HepG2 (cell line): ENCODE measurements around the gene COPB2. TPM values are rescaled to one million over a fixed set of nuclear protein-coding genes. Genes with fewer than 3 reads are reported as not detected.

Experiments used
- ATM ChIP-seq: fragments of 450-650 bp; IDR thresholded peaks from 2 replicates; pipeline ENCODE4 v1.7.1; 2017; ENCODE audit warnings: mild to moderate bottlenecking, borderline replicate concordance
- DNMT3B ChIP-seq: conservative IDR thresholded peaks from 2 replicates; pipeline ENCODE4 v1.6.1; 2016; ENCODE audit warnings: missing biosample characterization, control low read depth
- ELF3 ChIP-seq: IDR thresholded peaks from 2 replicates; pipeline ENCODE4 v1.6.1; 2016; ENCODE audit warnings: missing genetic modification reagents, missing compliant biosample characterization
- GZF1 ChIP-seq: sonication (generic); formaldehyde crosslinking; IDR thresholded peaks from 2 replicates; pipeline ENCODE4 v1.5.1; 2020; ENCODE audit warnings: mild to moderate bottlenecking, missing genetic modification reagents
- HMG20A ChIP-seq: IDR thresholded peaks from 2 replicates; pipeline ENCODE4 v1.6.1; 2016; ENCODE audit warnings: borderline replicate concordance
- HNRNPL ChIP-seq: fragments of 200-400 bp; formaldehyde crosslinking; IDR thresholded peaks from 2 replicates; pipeline ENCODE4 v1.6.1; 2017; ENCODE audit warnings: mild to moderate bottlenecking, low read depth, low read length
- IRF2 ChIP-seq: IDR thresholded peaks from 2 replicates; pipeline ENCODE4 v1.6.1; 2018; ENCODE audit warnings: missing genetic modification reagents, missing compliant biosample characterization
- JDP2 ChIP-seq: sonication (generic); formaldehyde crosslinking; IDR thresholded peaks from 2 replicates; pipeline ENCODE4 v1.8.1; 2022; ENCODE audit warnings: missing genetic modification reagents, borderline replicate concordance
- KMT2A ChIP-seq: sonication (generic); formaldehyde crosslinking; IDR thresholded peaks from 2 replicates; pipeline ENCODE4 v1.4.0; 2020; ENCODE audit warnings: missing genetic modification reagents
- MYNN ChIP-seq: sonication (generic); formaldehyde crosslinking; IDR thresholded peaks from 2 replicates; pipeline ENCODE4 v1.4.0; 2020; ENCODE audit warnings: mild to moderate bottlenecking, low read depth, missing genetic modification reagents
- NR2C2 ChIP-seq: sonication (generic); formaldehyde crosslinking; IDR thresholded peaks from 2 replicates; pipeline ENCODE4 v1.4.0; 2020; ENCODE audit warnings: missing genetic modification reagents, mild to moderate bottlenecking, moderate library complexity, borderline replicate concordance
- PREB ChIP-seq: sonication (generic); formaldehyde crosslinking; IDR thresholded peaks from 2 replicates; pipeline ENCODE4 v1.4.0; 2020; ENCODE audit warnings: missing genetic modification reagents
- SIX1 ChIP-seq: sonication (generic); formaldehyde crosslinking; IDR thresholded peaks from 2 replicates; pipeline ENCODE4 v1.4.0; 2020; ENCODE audit warnings: missing genetic modification reagents, borderline replicate concordance
- SMARCC2 ChIP-seq: fragments of 450-650 bp; IDR thresholded peaks from 2 replicates; pipeline ENCODE4 v1.6.1; 2017; ENCODE audit warnings: antibody characterized with exemption, mild to moderate bottlenecking
- TBX3 ChIP-seq: fragments of 450-650 bp; IDR thresholded peaks from 2 replicates; pipeline ENCODE4 v1.6.1; 2017; ENCODE audit warnings: antibody characterized with exemption, mild to moderate bottlenecking, inconsistent platforms, borderline replicate concordance
- ZBTB2 ChIP-seq: sonication (generic); formaldehyde crosslinking; IDR thresholded peaks from 2 replicates; pipeline ENCODE4 v1.8.0; 2022; ENCODE audit warnings: low read depth, missing genetic modification reagents
- ZFP82 ChIP-seq: sonication (generic); formaldehyde crosslinking; IDR thresholded peaks from 2 replicates; pipeline ENCODE4 v1.5.1; 2020; ENCODE audit warnings: mild to moderate bottlenecking, missing genetic modification reagents, borderline replicate concordance
- ZNF124 ChIP-seq: sonication (generic); formaldehyde crosslinking; IDR thresholded peaks from 2 replicates; pipeline ENCODE4 v1.4.0; 2020; ENCODE audit warnings: missing genetic modification reagents
- ZNF143 ChIP-seq: sonication (generic); formaldehyde crosslinking; IDR thresholded peaks from 2 replicates; pipeline ENCODE4 v1.4.0; 2020; ENCODE audit warnings: missing genetic modification reagents
- ZNF274 ChIP-seq: sonication (generic); formaldehyde crosslinking; IDR thresholded peaks from 2 replicates; pipeline ENCODE4 v1.5.1; 2020; ENCODE audit warnings: mild to moderate bottlenecking, missing genetic modification reagents
- ZNF337 ChIP-seq: sonication (generic); formaldehyde crosslinking; IDR thresholded peaks from 2 replicates; pipeline ENCODE4 v1.5.1; 2020; ENCODE audit warnings: missing genetic modification reagents, low read depth, mild to moderate bottlenecking, borderline replicate concordance
- ZNF446 ChIP-seq: sonication (generic); formaldehyde crosslinking; IDR thresholded peaks from 2 replicates; pipeline ENCODE4 v1.5.0; 2020; ENCODE audit warnings: mild to moderate bottlenecking, missing genetic modification reagents
- ZNF512 ChIP-seq: sonication (generic); formaldehyde crosslinking; IDR thresholded peaks from 2 replicates; pipeline ENCODE4 v1.4.0; 2020; ENCODE audit warnings: mild to moderate bottlenecking, missing genetic modification reagents
- ZNF589 ChIP-seq: sonication (generic); formaldehyde crosslinking; conservative IDR thresholded peaks from 2 replicates; pipeline ENCODE4 v1.8.0; 2022; ENCODE audit warnings: mild to moderate bottlenecking, moderate library complexity, missing genetic modification reagents
- ZNF792 ChIP-seq: IDR thresholded peaks from 2 replicates; pipeline ENCODE4 v1.6.1; 2016
- polyA plus RNA-seq, 8 experiments: library from polyadenylated mRNA; depleted of rRNA in 3 of 8; stranded (reverse) in 7 of 8; unstranded in 1 of 8; fragments of >200 nt; fragmentation: Illumina TruSeq in 4 of 8; extraction: Trizol in 4 of 8; gene quantifications; 2 replicates each; pipeline versions ENCODE4 v1.2.1 to v1.2.3, GENCODE V29; 2011 to 2016; ENCODE audit warnings: low read depth in 4 of 8, missing spikeins in 1 of 8, mixed read lengths in 1 of 8; ENCODE audit not compliant: insufficient read depth in 1 of 8
- total RNA-seq, 5 experiments: library from RNA; depleted of rRNA; stranded (reverse); fragments of >200 nt; fragmentation: Illumina TruSeq; extraction: Trizol; gene quantifications; 2 replicates each; pipeline ENCODE4 v1.2.3, GENCODE V29; 2016; ENCODE audit warnings: low read depth in 1 of 5
- TF ChIP-seq, protein P1 (sequence below): IDR thresholded peaks from 2 replicates; pipeline ENCODE4 v1.6.1; 2018; ENCODE audit warnings: missing genetic modification reagents

COPB2 gene
- total and polyA plus RNA-seq, 2 of the 13 experiments (the other 11 are each of a cell fraction or from before 2014, with no cell fraction given) = 83.3 to 217 TPM

- TF ChIP-seq ZNF512 (CRISPR knock-in tag) = no peak
- TF ChIP-seq DNMT3B (CRISPR knock-in tag) = no peak
- peak; percentile 89 for TF ChIP-seq MYNN (CRISPR knock-in tag)
- TF ChIP-seq ZNF274 = no peak
- no peak for TF ChIP-seq PREB (CRISPR knock-in tag)
- no peak for TF ChIP-seq ZNF446
- TF ChIP-seq, protein P1, sequence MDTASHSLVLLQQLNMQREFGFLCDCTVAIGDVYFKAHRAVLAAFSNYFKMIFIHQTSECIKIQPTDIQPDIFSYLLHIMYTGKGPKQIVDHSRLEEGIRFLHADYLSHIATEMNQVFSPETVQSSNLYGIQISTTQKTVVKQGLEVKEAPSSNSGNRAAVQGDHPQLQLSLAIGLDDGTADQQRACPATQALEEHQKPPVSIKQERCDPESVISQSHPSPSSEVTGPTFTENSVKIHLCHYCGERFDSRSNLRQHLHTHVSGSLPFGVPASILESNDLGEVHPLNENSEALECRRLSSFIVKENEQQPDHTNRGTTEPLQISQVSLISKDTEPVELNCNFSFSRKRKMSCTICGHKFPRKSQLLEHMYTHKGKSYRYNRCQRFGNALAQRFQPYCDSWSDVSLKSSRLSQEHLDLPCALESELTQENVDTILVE (CRISPR knock-in tag) = no peak
- no peak for TF ChIP-seq ZNF124
- 0 out of 2 replicates have a peak, but pooled peaks have one; percentile 51 for TF ChIP-seq ZNF792 (CRISPR knock-in tag)
- 0 out of 2 replicates have a peak, but pooled peaks have one; percentile 57 for TF ChIP-seq ELF3 (CRISPR knock-in tag)
- TF ChIP-seq ZNF143 (CRISPR knock-in tag) = no peak
- TF ChIP-seq ZFP82 (CRISPR knock-in tag) = no peak
- TF ChIP-seq ZBTB2 (CRISPR knock-in tag) = no peak
- TF ChIP-seq HNRNPL = no peak
- no peak for TF ChIP-seq ZNF337 (CRISPR knock-in tag)
- TF ChIP-seq JDP2 (CRISPR knock-in tag) = no peak
- TF ChIP-seq ZNF589 (CRISPR knock-in tag) = no peak
- no peak for TF ChIP-seq ATM
- no peak for TF ChIP-seq HMG20A
- TF ChIP-seq IRF2 (CRISPR knock-in tag) = peak; percentile 59; the same call in 1 of the 2 replicates
- no peak for TF ChIP-seq GZF1 (CRISPR knock-in tag)
- no peak for TF ChIP-seq SIX1 (CRISPR knock-in tag)
- no peak for TF ChIP-seq TBX3
- no peak; the same call in 1 of the 2 replicates for TF ChIP-seq NR2C2 (CRISPR knock-in tag)
- no peak for TF ChIP-seq KMT2A (CRISPR knock-in tag)
- no peak for TF ChIP-seq SMARCC2
These were observed 60.0 kb downstream of the COPB2 start (continued) for GRCh38 chr3:139329364-139329850.
